Lower leg skin (tissue), 3 donors: ENCODE measurements around the gene EVL.

Experiments
- CTCF ChIP-seq, 3 donors: fragments of 450-650 bp; IDR thresholded peaks; one replicate each; pipeline ENCODE4 v1.5.1; 2016; ENCODE audit warnings: antibody characterized with exemption in 3 of 3, mild to moderate bottlenecking in 3 of 3, moderate library complexity in 2 of 3
- POLR2A ChIP-seq, 2 donors: fragments of 450-650 bp; IDR thresholded peaks; one replicate each; pipeline ENCODE4 v1.6.1; 2016 to 2017; ENCODE audit warnings: antibody characterized with exemption in 2 of 2, mild to moderate bottlenecking in 1 of 2, moderate library complexity in 1 of 2

GRCh38 chr14:100031506-100032281, 33.5 kb upstream of the EVL start:
- no peak for TF ChIP-seq CTCF (IDR thresholded peaks at IDR 0.05)
- no peak for TF ChIP-seq POLR2A (IDR thresholded peaks at IDR 0.05)
